AG09319 (cell line): Measurements from ENCODE around the gene SIPA1L3.

Experiments used
- DNase-seq: peaks from one replicate; pipeline ENCODE4 v3.0.0-alpha.2; 2010; ENCODE audit warnings: low read depth; ENCODE audit errors: extremely low read depth
- CTCF ChIP-seq: IDR thresholded peaks from 2 replicates; pipeline ENCODE4 v1.5.1; 2011; ENCODE audit warnings: low read depth, mild to moderate bottlenecking, inconsistent platforms, low read length, moderate library complexity

The SIPA1L3 gene

GRCh38 chr19:38197937-38198704, 291.1 kb downstream of the SIPA1L3 start:
- no peak for TF ChIP-seq CTCF
- DNase-seq: no peak

DNA sequence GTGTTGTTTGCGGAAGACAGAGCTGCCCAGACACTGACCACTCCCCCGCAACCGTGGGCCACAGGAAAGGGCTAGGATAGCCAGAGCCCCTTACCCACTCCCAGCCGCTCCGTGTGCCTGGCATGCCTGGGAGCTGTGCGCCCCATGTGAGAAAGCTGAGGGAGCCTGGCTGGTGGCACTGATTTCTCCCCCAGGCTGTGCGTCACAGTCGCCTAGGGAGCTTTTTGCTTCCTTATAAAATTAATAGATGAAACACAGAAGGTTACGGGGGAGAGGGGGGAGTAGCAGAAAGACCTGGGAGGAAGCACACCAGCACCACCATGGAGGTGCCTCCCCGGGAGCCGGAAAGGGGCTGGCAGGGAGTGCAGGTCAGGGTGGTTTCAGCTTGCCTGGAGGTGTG, 292.3 kb downstream of the SIPA1L3 start:
- no peak for TF ChIP-seq CTCF
- no peak for DNase-seq

DNA sequence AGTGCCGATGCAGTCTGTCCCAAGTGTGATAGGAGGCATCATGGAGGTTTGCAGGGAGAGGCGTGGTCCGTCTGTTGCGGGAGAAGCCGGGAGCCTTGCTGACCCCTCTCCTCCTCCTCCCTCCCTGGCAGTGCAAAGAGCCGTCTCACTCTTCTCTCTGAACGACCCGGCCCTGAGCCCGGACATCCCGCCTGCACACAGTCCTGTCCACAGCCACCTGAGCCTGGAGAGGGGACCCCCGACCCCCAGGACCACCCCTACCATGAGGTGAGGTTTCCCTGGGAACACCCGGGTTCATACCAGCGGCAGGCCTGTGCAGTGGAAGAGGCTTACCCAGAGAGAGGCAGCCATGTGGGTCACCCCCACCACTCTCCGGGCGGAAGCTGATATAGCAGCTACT, 294.7 kb downstream of the SIPA1L3 start:
- TF ChIP-seq CTCF: no peak

GRCh38 chr19:38202504-38202903, 295.5 kb downstream of the SIPA1L3 start:
- TF ChIP-seq CTCF: no peak
- DNase-seq: no peak

More for the DNA sequence above, 294.7 kb downstream of the SIPA1L3 start:
- DNase-seq: no peak

DNA sequence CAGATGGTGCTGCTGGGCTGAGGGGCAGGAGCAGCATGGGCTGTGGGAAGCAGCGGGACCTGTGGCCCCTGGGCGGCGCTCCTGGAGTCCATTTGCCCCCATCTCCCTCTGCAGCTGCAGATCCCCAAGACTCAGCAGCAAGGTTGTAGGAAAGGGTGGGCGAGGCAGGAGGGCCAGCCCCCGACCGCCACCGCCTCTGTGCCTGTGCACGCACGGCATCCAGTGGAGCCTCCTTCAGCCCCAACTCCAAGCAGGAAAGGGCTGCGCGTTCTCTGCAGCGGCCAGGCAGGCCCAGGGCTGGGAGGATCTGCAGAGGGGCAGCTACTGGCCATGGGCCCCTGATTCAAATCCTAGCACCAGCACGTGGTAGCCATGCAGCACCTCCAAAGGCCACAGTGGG, 296.2 kb downstream of the SIPA1L3 start:
- DNase-seq: no peak
- TF ChIP-seq CTCF: no peak

DNA sequence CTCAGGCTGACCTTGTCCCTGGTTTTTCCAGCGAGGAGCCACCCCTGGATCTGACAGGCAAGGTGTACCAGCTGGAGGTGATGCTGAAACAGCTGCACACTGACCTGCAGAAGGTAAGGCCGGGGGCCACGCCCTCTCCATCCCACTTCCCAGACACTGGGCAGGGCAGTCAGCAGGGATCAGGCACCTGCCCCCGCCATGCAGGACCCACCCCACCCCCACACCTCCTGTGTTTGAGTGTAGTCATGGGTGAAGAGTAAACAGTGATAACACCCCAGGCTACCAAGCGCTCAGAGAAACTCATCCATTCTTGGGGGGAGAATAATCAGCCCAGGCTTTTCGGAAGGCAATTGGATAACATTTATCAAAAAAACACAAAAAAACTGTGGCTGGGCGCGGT, 297.1 kb downstream of the SIPA1L3 start:
- DNase-seq: no peak
- no peak for TF ChIP-seq CTCF

GRCh38 chr19:38204728-38205127, 297.7 kb downstream of the SIPA1L3 start:
- TF ChIP-seq CTCF: no peak
- no peak for DNase-seq
